Esophagus muscularis mucosa (tissue), 4 donors: ENCODE measurements around the gene BRMS1L. TPM values are rescaled to one million over a fixed set of nuclear protein-coding genes. Genes with fewer than 3 reads are reported as not detected.
"Not testable (repeated sequence)": the region's sequence is repeated elsewhere in the genome, so short reads cannot be mapped to it uniquely, and the experiment has no call there.

ENCODE experiments used
- DNase-seq: peaks from one replicate; pipeline ENCODE4 v3.0.0-alpha.2; 2017; ENCODE audit errors: extremely low spot score
- H3K27ac ChIP-seq, 4 donors: fragments of 200-600 bp; sonication (generic); replicated peaks in 1 of 4; 1 replicate in 3 of 4; 2 replicates in 1 of 4; pipeline ENCODE4 v1.5.1; 2016 to 2019; ENCODE audit warnings: mild to moderate bottlenecking in 1 of 4
- H3K27me3 ChIP-seq, 4 donors: fragments of 200-600 bp; sonication (generic); one replicate each; pipeline versions ENCODE4 v1.5.1 to v1.6.0; 2016 to 2019
- H3K36me3 ChIP-seq, 4 donors: fragments of 200-600 bp; sonication (generic); one replicate each; pipeline ENCODE4 v1.5.1; 2016 to 2019
- H3K4me1 ChIP-seq, 4 donors: fragments of 200-600 bp; sonication (generic); one replicate each; pipeline ENCODE4 v1.5.1; 2016 to 2019
- H3K4me3 ChIP-seq, 4 donors: fragments of 200-600 bp; sonication (generic); 1 replicate in 2 of 4; 2 replicates in 2 of 4; pipeline ENCODE4 v1.5.1; 2016 to 2019; ENCODE audit warnings: mild to moderate bottlenecking in 4 of 4, moderate library complexity in 1 of 4
- H3K9me3 ChIP-seq, 4 donors: fragments of 200-600 bp; sonication (generic); 1 replicate in 3 of 4; 2 replicates in 1 of 4; pipeline ENCODE4 v1.5.1; 2016 to 2019
- CTCF ChIP-seq, 3 experiments: fragments of 200-600 bp in 2 of 3; fragments of 450-650 bp in 1 of 3; sonication (generic) in 2 of 3; IDR thresholded peaks; one replicate each; pipeline ENCODE4 v1.5.1; 2017 to 2019; ENCODE audit warnings: antibody characterized with exemption in 3 of 3, mild to moderate bottlenecking in 2 of 3, moderate library complexity in 1 of 3
- EP300 ChIP-seq: sonication (generic); formaldehyde crosslinking; IDR thresholded peaks from one replicate; pipeline ENCODE4 v1.6.1; 2017; ENCODE audit warnings: antibody characterized with exemption
- POLR2A ChIP-seq: fragments of 450-650 bp; IDR thresholded peaks from one replicate; pipeline ENCODE4 v1.6.1; 2017; ENCODE audit warnings: antibody characterized with exemption, moderate library complexity, mild to moderate bottlenecking, low read depth
- POLR2AphosphoS5 ChIP-seq, 2 donors: sonication (generic); formaldehyde crosslinking; IDR thresholded peaks; one replicate each; pipeline ENCODE4 v1.6.1; 2017; ENCODE audit warnings: antibody characterized with exemption in 2 of 2
- whole genome bisulfite sequencing: methylation state at CpG from one replicate; pipeline ENCODE4 v1.1.5; 2018; 5-methylcytosine and 5-hydroxymethylcytosine counted together
- intact Hi-C: fragments of 100-400 bp; cut with DNase I; formaldehyde crosslinking; loops from one replicate; pipeline ENCODE4 v1.15.1; 2023
- total RNA-seq, 4 donors: library from RNA; depleted of rRNA; stranded (reverse); fragments of >200 nt; gene quantifications; one replicate each; pipeline versions ENCODE4 v1.1.0 to v1.2.1, GENCODE V29; 2016

Gene BRMS1L
- total RNA-seq, 4 donors from 2014 or later, result 5.0 to 8.0 (median 6.9) TPM

DNA sequence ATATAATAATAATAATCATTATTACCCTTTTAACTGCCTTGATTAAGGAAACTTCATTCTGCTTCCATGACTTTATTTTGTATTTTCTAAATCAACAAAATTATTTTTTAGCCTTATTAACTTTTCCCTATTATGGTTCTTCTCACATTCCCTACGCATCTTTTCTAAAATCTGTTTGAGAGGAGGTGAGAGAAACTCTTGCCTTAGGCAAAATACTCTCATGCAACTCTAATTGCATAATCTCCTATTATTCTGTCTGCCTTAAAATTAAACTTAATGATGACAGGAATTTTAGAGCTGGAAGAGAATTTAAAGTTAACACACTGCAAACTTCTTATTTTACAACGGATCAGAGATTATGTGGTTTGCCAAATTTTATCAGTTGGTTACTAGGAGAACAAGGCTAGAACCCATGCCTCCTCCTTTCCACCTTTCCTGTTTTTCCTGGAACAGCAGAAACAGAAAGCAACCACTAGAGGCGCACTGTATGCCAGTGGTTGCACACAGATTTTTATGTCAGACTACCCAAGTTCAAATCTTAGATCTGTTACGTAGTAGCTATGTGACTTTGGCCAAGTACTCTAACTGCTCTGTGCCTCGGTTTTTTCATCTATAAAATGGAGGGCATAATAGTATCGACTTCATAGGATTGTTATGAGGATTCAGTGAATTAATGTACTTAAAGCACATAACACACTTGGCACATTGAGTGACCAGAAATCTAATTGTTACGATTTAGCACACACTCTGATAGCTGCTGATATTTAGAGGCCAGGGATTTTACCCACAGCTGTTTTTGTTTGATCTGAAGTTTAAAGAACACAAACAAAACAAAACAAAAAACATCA is 4.3 kb upstream of the BRMS1L start:
- Histone ChIP-seq H3K4me3 (no peak overlapping the region), H3K9me3 (no peaks in the 10 kb centered on the region), H3K36me3 (no peaks in the 10 kb centered on the region), H3K27ac (no peak overlapping the region), H3K27me3 (no peaks in the 10 kb centered on the region), H3K4me1 (peaks cover 0 to 11% (median 6%) of the 10 kb centered on the region in 4 donors)
- DNase-seq, result no peak
- TF ChIP-seq CTCF (IDR thresholded peaks at IDR 0.05) (peak; percentile 41 to 81 (median 49)), POLR2A (no peak), POLR2AphosphoS5 (IDR thresholded peaks at IDR 0.05) (no peak)
- 25% methylated on average over 7 of the region's 7 CpGs for WGBS
- intact Hi-C loops, result no loop called here

- no peak overlapping the region for H3K4me3 ChIP-seq
- H3K27me3 ChIP-seq, result no peaks in the 10 kb centered on the region
- no peak overlapping the region for H3K27ac ChIP-seq
- intact Hi-C loops, result no loop called here
- H3K4me1 ChIP-seq, result peaks cover 0 to 17% (median 10%) of the 10 kb centered on the region in 4 donors
- TF ChIP-seq CTCF (IDR thresholded peaks at IDR 0.05) (no peak), EP300 (no peak)
- 67% methylated on average over 3 of the region's 3 CpGs for WGBS
- H3K9me3 ChIP-seq, result no peaks in the 10 kb centered on the region
- DNase-seq, result no peak
- no peaks in the 10 kb centered on the region for H3K36me3 ChIP-seq
These were observed 3.6 kb upstream of the BRMS1L start for GRCh38 chr14:35822501-35822900.

GRCh38 chr14:35824446-35825165 is 1.5 kb upstream of the BRMS1L start:
- H3K9me3 ChIP-seq, H3K27ac ChIP-seq, H3K36me3 ChIP-seq, H3K27me3 ChIP-seq, DNase-seq, intact Hi-C loops: not testable (repeated sequence)
- Histone ChIP-seq H3K4me3 (peak overlapping the region; percentile 87 to 97 (median 94)), H3K4me1 (peaks cover 3 to 24% (median 13%) of the 10 kb centered on the region in 4 donors)
- WGBS, result 92% methylated on average over 5 of the region's 55 CpGs

DNA sequence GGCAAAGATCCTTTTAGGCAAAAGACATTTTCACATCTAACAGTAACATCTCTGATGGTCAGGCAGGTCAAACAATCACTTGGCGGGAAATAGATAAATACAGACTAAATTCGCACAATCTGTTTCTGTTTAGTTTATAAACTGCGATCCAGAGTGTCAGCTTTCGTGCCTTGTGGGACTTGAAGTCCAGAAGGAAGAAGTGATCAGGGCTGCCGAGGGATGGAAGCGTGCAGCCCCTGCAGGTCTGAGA is 245 bp upstream of the BRMS1L start:
- Histone ChIP-seq H3K4me3 (peak overlapping the region; percentile 87 to 97 (median 94)), H3K9me3 (no peaks in the 10 kb centered on the region), H3K27me3 (no peaks in the 10 kb centered on the region), H3K36me3 (no peaks in the 10 kb centered on the region), H3K27ac (peak overlapping the region; percentile 98 to 100 (median 100)), H3K4me1 (peaks cover 3 to 24% (median 13%) of the 10 kb centered on the region in 4 donors)
- intact Hi-C loops, result no loop called here
- TF ChIP-seq POLR2AphosphoS5 (IDR thresholded peaks at IDR 0.05) (no peak), CTCF (IDR thresholded peaks at IDR 0.05) (no peak), EP300 (no peak), POLR2A (no peak)
- DNase-seq, result no peak
- 2% methylated on average over 6 of the region's 6 CpGs for WGBS

GRCh38 chr14:35826952-35827416 is 846 bp downstream of the BRMS1L start:
- DNase-seq, result no peak
- peaks cover 3 to 24% (median 13%) of the 10 kb centered on the region in 4 donors for H3K4me1 ChIP-seq
- H3K27ac ChIP-seq, result peak overlapping the region; percentile 98 to 100 (median 100)
- WGBS, result 3% methylated on average over 11 of the region's 11 CpGs
- H3K27me3 ChIP-seq, result no peaks in the 10 kb centered on the region
- peaks cover 0 to 6% (median 3%) of the 10 kb centered on the region in 4 donors for H3K36me3 ChIP-seq
- intact Hi-C loops, result no loop called here
- no peaks in the 10 kb centered on the region for H3K9me3 ChIP-seq
- no peak for TF ChIP-seq POLR2AphosphoS5 (IDR thresholded peaks at IDR 0.05)
- peak in 1 of 3 experiments; percentile 4 for TF ChIP-seq CTCF (IDR thresholded peaks at IDR 0.05)
- peak overlapping the region; percentile 87 to 97 (median 94) for H3K4me3 ChIP-seq
